ENCODE results near the gene TMEM140. TPM values are rescaled to one million over a fixed set of nuclear protein-coding genes. Genes with fewer than 3 reads are reported as not detected.

Gene TMEM140
- total and polyA plus RNA-seq, 2 of the 13 experiments (the other 11 are each of a cell fraction or from before 2014, with no cell fraction given) = 9.2 to 21.7 TPM

- 94% methylated on average over 1 of the region's 1 CpG for WGBS (ENCODE audit: low lambda C conversion rate)
- H2AFZ ChIP-seq (ENCODE audit: low read length) = no peak overlapping the region
- no peak overlapping the region for H3K9ac ChIP-seq (ENCODE audit: insufficient read depth, low read depth, low read length)
- no TSS peak for BruUV-seq (replicated peaks)
- intact Hi-C loops (cut with micrococcal nuclease; ENCODE audit: unreplicated experiment) (no loop called here), in situ Hi-C loops (cut with HindIII; ENCODE audit: extremely low pct_ligation_motif_present, low pct_unique_long_range_greater_than_20kb) (no loop called here)
- H3K4me3 ChIP-seq (replicated peaks in 1 of 3; ENCODE audit: insufficient read depth in 1 of 3, low read depth in 2 of 3, low read length in 3 of 3) = no peak overlapping the region
- ChIA-PET CTCF (ENCODE audit: low intra/inter-chr PET ratio, low total read pairs) (no interaction called here), POLR2A (interaction anchor here (0.6 kb wide), 1 partner anchor 8 kb away, joined by 3 read pairs; the partner anchor contains the start of gene TMEM140)
- no peaks in the 10 kb centered on the region; the same call in none of the 2 replicates for H4K20me1 ChIP-seq (ENCODE audit: insufficient read depth, low read length)
- no peaks in the 10 kb centered on the region for H3K27me3 ChIP-seq (ENCODE audit: control insufficient read depth in 1 of 2, insufficient read depth in 2 of 2, low read length in 2 of 2)
- no peak for DNase-seq (ENCODE audit: low spot score)
- H3K79me2 ChIP-seq (ENCODE audit: insufficient read depth, low read length) = peaks cover 82% of the 10 kb centered on the region
- TF ChIP-seq CBFB (CRISPR knock-in tag; IDR thresholded peaks at IDR 0.05) = no peak
- peak; percentile 99 for TF ChIP-seq ZNF160 (CRISPR knock-in tag; IDR thresholded peaks at IDR 0.05)
- no peak for TF ChIP-seq IRF2 (CRISPR knock-in tag; IDR thresholded peaks at IDR 0.05)
- no peak for TF ChIP-seq ZFP36 (IDR thresholded peaks at IDR 0.05; ENCODE audit: borderline replicate concordance, low read depth, low read length, partially characterized antibody)
- TF ChIP-seq ZBTB38 (CRISPR knock-in tag; IDR thresholded peaks at IDR 0.05) = no peak
- no peak for TF ChIP-seq ZNF256 (CRISPR knock-in tag; conservative IDR thresholded peaks at IDR 0.05)
- H3K4me2 ChIP-seq (ENCODE audit: low read depth, low read length) = no peak overlapping the region
- no peak overlapping the region for H3K27ac ChIP-seq (ENCODE audit: extremely low read length, insufficient read depth, low read length)
- no peak for FAIRE-seq
- peaks cover 20% of the 10 kb centered on the region for H3K9me3 ChIP-seq (ENCODE audit: low read length)
- H3K4me1 ChIP-seq (ENCODE audit: insufficient read depth, low read length) = peaks cover 77% of the 10 kb centered on the region
- peaks cover 4 to 20% of the 10 kb centered on the region in 2 experiments; a peak in 4 of 5 replicates for H3K36me3 ChIP-seq (replicated peaks in 1 of 2; ENCODE audit: control insufficient read depth in 1 of 2, insufficient read depth in 2 of 2, low read length in 2 of 2)
- ATAC-seq = no peak
Measured at GRCh38 chr7:135156290-135156689, 8.4 kb downstream of the TMEM140 start.

- CTCF ChIA-PET (ENCODE audit: low intra/inter-chr PET ratio, low total read pairs) = no interaction called here
- intact Hi-C loops (cut with micrococcal nuclease; ENCODE audit: unreplicated experiment) (no loop called here), in situ Hi-C loops (cut with HindIII; ENCODE audit: extremely low pct_ligation_motif_present, low pct_unique_long_range_greater_than_20kb) (no loop called here)
- Histone ChIP-seq H3K36me3 (replicated peaks in 1 of 2; ENCODE audit: control insufficient read depth in 1 of 2, insufficient read depth in 2 of 2, low read length in 2 of 2) (peaks cover 4 to 18% of the 10 kb centered on the region in 2 experiments; a peak in 4 of 5 replicates), H4K20me1 (ENCODE audit: insufficient read depth, low read length) (no peaks in the 10 kb centered on the region; the same call in 1 of the 2 replicates), H2AFZ (ENCODE audit: low read length) (no peak overlapping the region), H3K79me2 (ENCODE audit: insufficient read depth, low read length) (peaks cover 73% of the 10 kb centered on the region), H3K27me3 (ENCODE audit: control insufficient read depth in 1 of 2, insufficient read depth in 2 of 2, low read length in 2 of 2) (no peaks in the 10 kb centered on the region), H3K9me3 (ENCODE audit: low read length) (peaks cover 32% of the 10 kb centered on the region), H3K9ac (ENCODE audit: insufficient read depth, low read depth, low read length) (no peak overlapping the region), H3K27ac (ENCODE audit: extremely low read length, insufficient read depth, low read length) (no peak overlapping the region), H3K4me1 (ENCODE audit: insufficient read depth, low read length) (peaks cover 71% of the 10 kb centered on the region), H3K4me2 (ENCODE audit: low read depth, low read length) (no peak overlapping the region), H3K4me3 (replicated peaks in 1 of 3; ENCODE audit: insufficient read depth in 1 of 3, low read depth in 2 of 3, low read length in 3 of 3) (no peak overlapping the region)
- no CpG with 5 or more reads among the region's 1 CpG for WGBS (ENCODE audit: low lambda C conversion rate)
- DNase-seq (ENCODE audit: low spot score) = no peak
- BruUV-seq (replicated peaks) = no TSS peak
- POLR2A ChIA-PET = interaction anchor here (1.2 to 1.9 kb wide), 3 partner anchors 10 to 13 kb away, joined by 3 to 6 read pairs (median 5); partner anchors contain the start of genes CYREN and TMEM140
- ATAC-seq = no peak
- no peak for FAIRE-seq
- TF ChIP-seq MLX (CRISPR knock-in tag; IDR thresholded peaks at IDR 0.05) (no peak), ELF3 (CRISPR knock-in tag; IDR thresholded peaks at IDR 0.05) (no peak), SNAPC2 (CRISPR knock-in tag; IDR thresholded peaks at IDR 0.05) (no peak), GTF3A (CRISPR knock-in tag; conservative IDR thresholded peaks at IDR 0.05) (no peak), ONECUT2 (CRISPR knock-in tag; IDR thresholded peaks at IDR 0.05) (no peak), GTF2F1 (IDR thresholded peaks at IDR 0.05; ENCODE audit: low read length) (no peak), ZKSCAN1 (IDR thresholded peaks at IDR 0.05; ENCODE audit: low read length) (no peak), SMAD9 (CRISPR knock-in tag; IDR thresholded peaks at IDR 0.05) (no peak), ZSCAN21 (CRISPR knock-in tag; IDR thresholded peaks at IDR 0.05; ENCODE audit: borderline replicate concordance) (no peak), CHCHD3 (CRISPR knock-in tag; IDR thresholded peaks at IDR 0.05) (no peak), ZNF441 (CRISPR knock-in tag; IDR thresholded peaks at IDR 0.05; ENCODE audit: borderline replicate concordance) (no peak), HNRNPH1 (optimal IDR thresholded peaks at IDR 0.05; ENCODE audit: low read depth, low read length) (no peak), TGIF2 (CRISPR knock-in tag; IDR thresholded peaks at IDR 0.05) (no peak), MTF2 (CRISPR knock-in tag; IDR thresholded peaks at IDR 0.05; ENCODE audit: borderline replicate concordance) (no peak), ZNF354B (CRISPR knock-in tag; IDR thresholded peaks at IDR 0.05) (no peak), ZNF7 (CRISPR knock-in tag; IDR thresholded peaks at IDR 0.05) (no peak), MAF1 (CRISPR knock-in tag; IDR thresholded peaks at IDR 0.05; ENCODE audit: borderline replicate concordance) (no peak)
Measured at GRCh38 chr7:135158141-135158655, 10.3 kb downstream of the TMEM140 start.
